ENCODE data around the gene HACD1.
"Not testable (repeated sequence)": the region's sequence is repeated elsewhere in the genome, so short reads cannot be mapped to it uniquely, and the experiment has no call there.

The HACD1 gene

GRCh38 chr10:17643339-17643754, 26.2 kb upstream of the HACD1 start:
- DNase-seq (ENCODE audit: low read depth) = no peak

- no peak for DNase-seq (ENCODE audit: low read depth)
These were observed 23.2 kb upstream of the HACD1 start for GRCh38 chr10:17640331-17640816.

GRCh38 chr10:17637869-17638268, 20.7 kb upstream of the HACD1 start:
- DNase-seq (ENCODE audit: low read depth) = no peak

- DNase-seq (ENCODE audit: low read depth) = no peak
These were observed 16.2 kb upstream of the HACD1 start for GRCh38 chr10:17633353-17633752.

- DNase-seq (ENCODE audit: low read depth) = not testable (repeated sequence)
These were observed 15.4 kb upstream of the HACD1 start for GRCh38 chr10:17632590-17632989.

- no peak for DNase-seq (ENCODE audit: low read depth)
These were observed 9.5 kb upstream of the HACD1 start for GRCh38 chr10:17626656-17627055.

- DNase-seq (ENCODE audit: low read depth) = no peak
These were observed 7.8 kb upstream of the HACD1 start for GRCh38 chr10:17624996-17625395.

- DNase-seq (ENCODE audit: low read depth) = no peak
These were observed 4.9 kb upstream of the HACD1 start for GRCh38 chr10:17622061-17622460.

GRCh38 chr10:17616403-17617030, 657 bp downstream of the HACD1 start:
- peak; percentile 1 for DNase-seq (ENCODE audit: low read depth)

GRCh38 chr10:17609523-17610079, 7.6 kb downstream of the HACD1 start:
- no peak for DNase-seq (ENCODE audit: low read depth)

GRCh38 chr10:17607603-17608332, 9.4 kb downstream of the HACD1 start:
- DNase-seq (ENCODE audit: low read depth) = peak; percentile 4

GRCh38 chr10:17607060-17607459, 10.1 kb downstream of the HACD1 start:
- no peak for DNase-seq (ENCODE audit: low read depth)

GRCh38 chr10:17606547-17607040, 10.6 kb downstream of the HACD1 start:
- no peak for DNase-seq (ENCODE audit: low read depth)

- no peak for DNase-seq (ENCODE audit: low read depth)
These were observed 11.2 kb downstream of the HACD1 start for GRCh38 chr10:17605936-17606335.

GRCh38 chr10:17599089-17599488, 18.1 kb downstream of the HACD1 start:
- no peak for DNase-seq (ENCODE audit: low read depth)

GRCh38 chr10:17597386-17597785, 19.8 kb downstream of the HACD1 start:
- no peak for DNase-seq (ENCODE audit: low read depth)

GRCh38 chr10:17590969-17591645, 26.1 kb downstream of the HACD1 start:
- no peak for DNase-seq (ENCODE audit: low read depth)

GRCh38 chr10:17589316-17589715, 27.9 kb downstream of the HACD1 start:
- DNase-seq (ENCODE audit: low read depth) = not testable (repeated sequence)

- DNase-seq (ENCODE audit: low read depth) = no peak
These were observed 28.8 kb downstream of the HACD1 start for GRCh38 chr10:17588420-17588819.

GRCh38 chr10:17587321-17587720, 29.9 kb downstream of the HACD1 start:
- not testable (repeated sequence) for DNase-seq (ENCODE audit: low read depth)

- no peak for DNase-seq (ENCODE audit: low read depth)
These were observed 30.3 kb downstream of the HACD1 start for GRCh38 chr10:17586821-17587234.

GRCh38 chr10:17585016-17585415, 32.2 kb downstream of the HACD1 start:
- no peak for DNase-seq (ENCODE audit: low read depth)
